Measurements from ENCODE around the gene PIGR. TPM values are rescaled to one million over a fixed set of nuclear protein-coding genes. Genes with fewer than 3 reads are reported as not detected.

PIGR gene
- total RNA-seq, 1 experiment from 2014 or later, result not detected

GRCh38 chr1:206923009-206923960 lies 23.0 kb downstream of the PIGR start:
- H3K4me2 ChIP-seq (ENCODE audit: low read length), result no peak overlapping the region
- BruUV-seq (replicated peaks), result no TSS peak
- intact Hi-C loops (cut with micrococcal nuclease), result no loop called here
- no peaks in the 10 kb centered on the region for H3K9me3 ChIP-seq (ENCODE audit: low read length)
- no peaks in the 10 kb centered on the region for H3K27me3 ChIP-seq (ENCODE audit: low read length)
- H3K9ac ChIP-seq (ENCODE audit: low read length), result no peak overlapping the region
- TF ChIP-seq EZH2phosphoT487 (IDR thresholded peaks at IDR 0.05; ENCODE audit: borderline replicate concordance, low read length) (no peak), EZH2 (IDR thresholded peaks at IDR 0.05; ENCODE audit: low read length, unreplicated experiment) (no peak)
- TF ChIP-seq, protein P1, sequence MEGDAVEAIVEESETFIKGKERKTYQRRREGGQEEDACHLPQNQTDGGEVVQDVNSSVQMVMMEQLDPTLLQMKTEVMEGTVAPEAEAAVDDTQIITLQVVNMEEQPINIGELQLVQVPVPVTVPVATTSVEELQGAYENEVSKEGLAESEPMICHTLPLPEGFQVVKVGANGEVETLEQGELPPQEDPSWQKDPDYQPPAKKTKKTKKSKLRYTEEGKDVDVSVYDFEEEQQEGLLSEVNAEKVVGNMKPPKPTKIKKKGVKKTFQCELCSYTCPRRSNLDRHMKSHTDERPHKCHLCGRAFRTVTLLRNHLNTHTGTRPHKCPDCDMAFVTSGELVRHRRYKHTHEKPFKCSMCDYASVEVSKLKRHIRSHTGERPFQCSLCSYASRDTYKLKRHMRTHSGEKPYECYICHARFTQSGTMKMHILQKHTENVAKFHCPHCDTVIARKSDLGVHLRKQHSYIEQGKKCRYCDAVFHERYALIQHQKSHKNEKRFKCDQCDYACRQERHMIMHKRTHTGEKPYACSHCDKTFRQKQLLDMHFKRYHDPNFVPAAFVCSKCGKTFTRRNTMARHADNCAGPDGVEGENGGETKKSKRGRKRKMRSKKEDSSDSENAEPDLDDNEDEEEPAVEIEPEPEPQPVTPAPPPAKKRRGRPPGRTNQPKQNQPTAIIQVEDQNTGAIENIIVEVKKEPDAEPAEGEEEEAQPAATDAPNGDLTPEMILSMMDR (conservative IDR thresholded peaks at IDR 0.05; ENCODE audit: low read depth, low read length), result no peak
- DNase-seq (no peak), ATAC-seq (no peak)
- H2AFZ ChIP-seq (ENCODE audit: low read length), result no peak overlapping the region
- no peaks in the 10 kb centered on the region for H3K9me2 ChIP-seq (replicated peaks; ENCODE audit: low read length)
- peaks cover 15% of the 10 kb centered on the region for H3K4me1 ChIP-seq (ENCODE audit: insufficient read depth, low read length)
- no peak overlapping the region for H3K4me3 ChIP-seq (ENCODE audit: low read length)
- POLR2A ChIA-PET (ENCODE audit: unreplicated experiment), result no interaction called here
- CTCF ChIA-PET, result no interaction called here
- peaks cover 7% of the 10 kb centered on the region for H3F3A ChIP-seq (ENCODE audit: low read length, unreplicated experiment)
- no peaks in the 10 kb centered on the region for H3K36me3 ChIP-seq (ENCODE audit: low read depth, low read length)
- H4K20me1 ChIP-seq (ENCODE audit: low read length), result no peaks in the 10 kb centered on the region
- H3K79me2 ChIP-seq (ENCODE audit: low read length), result no peaks in the 10 kb centered on the region
- H3K27ac ChIP-seq (ENCODE audit: low read length), result no peak overlapping the region

GRCh38 chr1:206922524-206922923 lies 23.7 kb downstream of the PIGR start:
- intact Hi-C loops (cut with micrococcal nuclease), result no loop called here
- no TSS peak for BruUV-seq (replicated peaks)
- POLR2A ChIA-PET (ENCODE audit: unreplicated experiment), result no interaction called here

More at GRCh38 chr1:206922524-206922923, 23.7 kb downstream of the PIGR start:
- Histone ChIP-seq H3K79me2 (ENCODE audit: low read length) (no peaks in the 10 kb centered on the region), H3K36me3 (ENCODE audit: low read depth, low read length) (no peaks in the 10 kb centered on the region), H3K9me2 (replicated peaks; ENCODE audit: low read length) (no peaks in the 10 kb centered on the region), H3K4me3 (ENCODE audit: low read length) (no peak overlapping the region), H4K20me1 (ENCODE audit: low read length) (no peaks in the 10 kb centered on the region), H3F3A (ENCODE audit: low read length, unreplicated experiment) (peaks cover 6% of the 10 kb centered on the region), H3K4me2 (ENCODE audit: low read length) (no peak overlapping the region), H2AFZ (ENCODE audit: low read length) (no peak overlapping the region), H3K9ac (ENCODE audit: low read length) (no peak overlapping the region), H3K27me3 (ENCODE audit: low read length) (no peaks in the 10 kb centered on the region), H3K27ac (ENCODE audit: low read length) (no peak overlapping the region), H3K9me3 (ENCODE audit: low read length) (no peaks in the 10 kb centered on the region), H3K4me1 (ENCODE audit: insufficient read depth, low read length) (peaks cover 11% of the 10 kb centered on the region)
- ATAC-seq (no peak), DNase-seq (no peak)
- TF ChIP-seq, protein P1 (conservative IDR thresholded peaks at IDR 0.05; ENCODE audit: low read depth, low read length), result no peak
- TF ChIP-seq EZH2 (IDR thresholded peaks at IDR 0.05; ENCODE audit: low read length, unreplicated experiment) (no peak), EZH2phosphoT487 (IDR thresholded peaks at IDR 0.05; ENCODE audit: borderline replicate concordance, low read length) (no peak)
- CTCF ChIA-PET, result no interaction called here

Data from PC-3 (cell line).